CD4-positive, alpha-beta T cell treated with Interferon alpha-2 for 1 hour (primary cell): Measurements from ENCODE around the gene DAPK3.
A peak's percentile ranks its signal among the peaks of the same experiment; 100 is the strongest.
"Not testable (repeated sequence)": the region's sequence is repeated elsewhere in the genome, so short reads cannot be mapped to it uniquely, and the experiment has no call there.

Experiments used
- DNase-seq, 2 donors: peaks; one replicate each; pipeline ENCODE4 v3.0.0-alpha.2; 2020 to 2022

Gene DAPK3

DNA sequence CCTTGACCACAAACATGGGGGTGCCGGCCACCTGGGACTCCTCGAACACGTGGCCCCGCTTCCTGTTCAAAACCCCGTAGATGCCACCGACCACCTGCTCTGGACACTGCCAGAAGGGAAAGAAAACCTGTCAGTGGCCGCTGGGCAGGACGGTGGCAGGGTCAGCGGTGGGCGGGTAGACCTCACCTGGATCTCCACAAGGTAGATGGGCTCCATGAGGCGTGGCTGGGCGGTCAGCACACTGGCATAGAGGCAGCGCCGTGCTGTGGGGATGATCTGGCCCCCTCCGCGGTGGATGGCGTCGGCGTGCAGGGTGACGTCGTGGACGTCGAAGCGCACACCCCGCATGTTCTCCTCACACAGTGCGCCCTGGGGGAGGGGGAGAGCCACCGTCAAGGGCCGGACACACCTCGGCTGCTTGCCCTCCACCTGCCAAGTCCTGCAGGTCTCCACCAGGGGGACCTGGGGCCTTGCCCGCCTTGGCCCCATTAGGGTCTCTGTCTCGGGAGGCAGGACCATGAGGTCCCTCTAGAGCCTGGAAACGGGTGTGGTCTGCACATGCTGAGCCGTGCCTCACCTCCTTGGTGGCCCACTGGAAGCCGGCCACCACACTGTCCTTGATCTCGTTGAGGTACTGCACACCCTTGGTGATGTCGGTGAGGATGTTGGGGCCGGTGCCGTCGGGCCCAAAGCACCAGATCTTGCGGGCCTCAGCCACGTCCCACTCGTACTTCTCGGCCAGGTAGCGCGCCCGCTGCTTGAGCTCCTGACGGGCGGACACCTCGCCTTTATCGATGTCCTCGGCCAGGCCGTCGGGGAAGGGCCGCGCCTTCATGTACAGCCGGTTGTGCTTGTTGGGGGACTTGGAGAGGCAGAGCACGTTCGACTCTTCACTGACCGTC lies 6.6 kb upstream of the DAPK3 start:
- peak in 1 of 2 donors; percentile 16 for DNase-seq

DNA sequence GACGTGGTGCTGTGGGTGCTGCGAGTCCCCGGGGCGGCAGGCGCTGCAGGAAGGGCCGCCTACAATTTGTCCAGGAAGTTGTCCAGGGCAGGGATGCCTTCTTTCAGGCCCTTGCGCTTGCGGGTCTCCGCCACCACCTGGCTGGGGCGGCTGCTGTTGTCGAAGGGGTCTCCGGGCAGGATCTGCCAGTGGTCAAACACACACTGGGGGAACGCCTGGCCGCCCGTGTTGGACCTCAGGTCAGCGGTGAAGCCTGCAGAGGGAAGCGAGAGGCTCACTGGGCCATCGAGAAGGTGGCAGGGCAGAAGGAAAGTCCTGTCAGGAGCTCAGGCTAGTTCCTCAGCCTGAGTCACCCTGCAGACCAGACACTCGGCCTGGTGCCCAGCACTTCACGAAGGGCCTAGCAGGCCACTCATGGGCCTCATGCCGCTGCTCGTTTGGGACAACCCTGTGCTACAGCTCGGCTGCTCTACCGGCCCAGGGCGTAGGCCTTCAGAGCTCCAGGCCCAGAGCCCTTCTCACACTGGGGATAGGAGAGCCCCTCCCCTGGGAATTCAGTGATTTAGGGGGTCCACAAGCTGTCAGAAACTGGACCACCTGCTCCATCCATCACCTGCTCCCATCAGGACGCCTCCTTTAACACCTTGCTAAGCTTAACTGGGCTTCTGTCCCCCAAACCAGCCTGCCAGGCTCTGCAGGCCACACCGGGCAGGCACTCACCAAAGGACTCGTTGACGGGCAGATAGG lies 5.8 kb upstream of the DAPK3 start:
- peak in 1 of 2 donors; percentile 26 for DNase-seq

DNA sequence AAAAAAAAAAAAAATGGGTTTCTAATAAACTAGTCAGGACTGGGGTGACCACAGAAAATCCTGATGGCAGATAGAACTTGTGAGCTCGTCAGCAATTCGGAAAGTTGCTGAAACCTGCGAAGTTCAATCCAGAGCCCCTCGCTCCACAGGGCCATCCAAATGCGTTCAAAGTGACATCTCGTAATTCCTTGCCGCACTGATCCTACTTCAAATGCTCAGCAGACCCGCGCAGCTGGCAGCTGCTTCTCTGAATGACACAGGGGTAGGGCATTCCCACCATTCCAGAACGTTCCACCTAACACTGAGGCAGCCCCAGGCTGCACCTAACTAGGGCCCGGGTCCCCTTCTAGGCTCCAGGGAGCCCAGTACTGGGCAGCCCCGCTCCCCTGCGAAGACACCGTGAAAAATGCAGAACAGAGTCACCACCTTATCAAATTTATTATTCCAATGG lies 4.8 kb upstream of the DAPK3 start:
- DNase-seq, result peak in 1 of 2 donors; percentile 34

DNA sequence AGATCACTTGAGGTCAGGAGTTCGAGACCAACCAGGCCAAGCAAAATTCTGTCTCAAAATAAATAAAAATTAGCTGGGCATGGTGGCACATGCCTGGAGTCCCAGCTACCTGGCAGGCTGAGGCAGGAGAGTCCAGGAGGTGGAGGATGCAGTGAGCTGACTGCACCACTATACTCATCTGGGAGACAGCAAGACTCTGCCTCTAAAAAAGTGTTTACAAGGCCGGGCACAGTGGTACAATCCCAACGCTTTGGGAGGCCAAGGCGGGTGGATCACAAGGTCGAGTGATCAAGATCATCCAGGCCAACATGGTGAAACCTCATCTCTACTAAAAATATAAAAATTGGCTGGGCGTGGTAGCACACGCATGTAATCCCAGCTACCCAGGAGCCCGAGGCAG lies 4.2 kb upstream of the DAPK3 start:
- DNase-seq, result no peak

DNA sequence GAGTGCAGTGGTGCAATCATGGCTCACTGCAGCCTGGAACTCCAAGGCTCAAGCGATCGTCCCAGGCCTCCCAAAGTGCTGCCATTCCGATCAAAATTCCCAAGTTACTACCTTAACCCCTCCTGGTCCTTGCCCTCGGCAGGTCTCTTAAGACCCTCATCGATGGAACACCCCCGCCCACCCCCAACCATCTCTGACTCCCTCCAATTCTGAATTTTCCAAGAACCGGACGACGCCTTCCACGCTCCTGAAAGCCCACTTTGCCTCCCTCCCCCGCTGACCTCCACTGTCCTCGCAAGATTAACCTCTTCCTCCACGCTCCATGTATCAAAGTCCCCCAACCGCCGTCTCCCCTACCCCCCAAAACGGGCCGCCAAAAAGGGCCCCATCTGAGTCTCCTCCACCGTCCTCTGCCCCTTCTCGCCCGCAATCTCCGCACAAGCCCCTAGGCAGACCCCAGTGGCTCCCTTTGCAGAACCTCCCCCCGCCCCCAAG lies 539 bp downstream of the DAPK3 start:
- no peak for DNase-seq

DNA sequence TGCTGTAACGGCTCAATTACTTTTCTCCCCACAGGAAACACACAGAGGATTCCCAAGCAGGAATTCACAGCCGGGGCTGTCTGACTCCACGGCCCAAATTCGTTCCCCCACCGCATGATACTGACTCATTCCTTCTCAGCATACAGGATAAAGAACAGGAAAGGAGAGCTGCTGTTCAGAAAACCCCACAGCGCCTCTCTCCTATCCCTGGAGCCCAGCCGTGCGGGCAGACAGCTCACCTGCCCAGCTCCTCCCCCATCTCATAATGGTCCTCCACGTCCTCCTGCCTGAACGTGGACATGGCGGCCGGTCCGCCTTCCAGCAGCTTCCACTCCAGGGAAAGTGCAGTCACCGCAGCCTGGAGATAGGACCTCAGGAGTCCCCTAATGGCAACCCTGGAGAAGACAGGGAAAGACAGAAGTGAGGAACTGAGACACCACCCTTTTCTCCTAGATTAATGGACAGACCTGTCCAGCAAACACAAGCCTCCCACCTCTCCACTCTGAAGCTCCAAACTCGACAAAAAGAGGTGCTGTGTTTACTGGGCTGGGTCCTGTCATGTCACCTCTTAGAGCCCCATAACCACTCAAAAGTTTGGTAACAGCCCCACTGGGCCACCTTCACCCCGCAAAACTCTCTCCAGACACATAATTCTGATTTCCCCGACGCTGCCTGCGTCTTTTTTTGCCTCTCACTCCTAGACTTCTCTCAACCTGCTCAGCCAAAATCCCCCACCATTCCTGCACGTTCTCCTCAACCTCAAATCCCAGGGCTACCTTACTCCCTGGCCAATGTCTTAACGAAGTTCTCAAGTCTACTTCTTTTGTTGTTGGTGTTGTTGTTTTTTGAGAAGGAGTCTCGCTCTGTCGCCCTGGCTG lies 1.2 kb downstream of the DAPK3 start:
- no peak for DNase-seq

- no peak for DNase-seq
Observed at GRCh38 chr19:3968556-3969434, 2.1 kb downstream of the DAPK3 start.

DNA sequence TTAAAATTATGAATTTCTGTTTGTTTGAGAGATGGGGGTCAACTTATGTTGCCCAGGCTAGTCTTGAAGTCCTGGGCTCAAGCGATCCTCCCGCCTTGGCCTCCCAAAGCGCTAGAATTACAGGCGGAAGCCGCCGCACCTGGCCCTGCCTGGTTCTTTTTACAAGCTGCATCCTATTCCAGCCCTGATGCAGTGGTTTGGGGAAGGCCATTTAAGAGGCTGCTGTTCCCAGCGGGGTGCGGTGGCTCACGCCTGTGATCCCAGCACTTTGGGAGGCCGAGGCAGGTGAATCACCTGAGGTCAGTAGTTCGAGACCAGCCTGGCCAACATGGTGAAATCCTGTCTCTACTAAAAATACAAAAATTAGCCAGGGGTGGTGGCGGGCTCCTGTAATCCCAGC lies 2.9 kb downstream of the DAPK3 start:
- not testable (repeated sequence) for DNase-seq

DNA sequence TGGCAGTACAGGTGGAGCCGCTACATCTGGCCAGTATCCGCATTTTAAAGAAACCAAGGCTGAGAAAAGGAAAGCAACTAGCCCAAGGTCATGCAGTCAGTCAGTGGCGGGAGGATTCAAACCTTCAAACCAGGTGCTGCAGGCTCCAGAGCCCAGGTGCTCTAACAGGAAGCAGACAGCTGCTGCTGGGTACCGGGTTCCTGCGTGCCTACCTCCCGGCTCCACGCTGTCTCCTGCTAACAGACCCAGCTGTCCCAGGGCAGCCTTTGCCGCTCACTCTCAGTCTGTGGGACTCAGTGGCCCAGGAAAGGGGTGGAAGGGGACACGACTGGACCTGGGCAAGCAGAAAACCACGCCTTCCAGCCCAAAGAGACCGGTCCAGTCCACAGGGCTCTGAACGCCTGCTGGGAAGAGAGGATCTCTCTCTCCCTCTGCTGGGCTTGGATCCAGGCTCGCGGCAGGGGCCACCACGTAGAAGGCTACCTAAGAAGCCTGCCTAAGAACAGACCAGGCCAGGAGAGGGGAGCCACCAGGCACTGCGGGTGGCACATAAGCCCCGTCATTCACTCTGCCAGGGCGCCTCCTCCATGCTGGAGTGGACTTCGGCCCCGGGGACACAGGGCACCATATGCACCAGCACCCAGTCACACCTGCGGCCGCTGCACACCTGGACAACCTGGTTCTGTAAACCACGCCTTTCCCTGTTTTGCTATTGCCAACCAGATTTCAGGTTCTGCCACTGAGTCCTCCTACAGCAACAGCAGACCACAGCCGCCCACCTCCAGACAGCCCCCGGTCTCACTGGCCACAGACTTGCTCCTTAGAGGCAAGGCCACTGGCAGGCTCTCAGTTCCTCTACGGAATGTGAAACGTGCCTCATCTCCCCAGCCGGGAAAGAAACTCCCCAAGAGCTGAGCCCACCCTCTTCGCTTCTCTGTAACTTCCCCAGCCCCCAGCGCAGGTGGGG lies 4.6 kb downstream of the DAPK3 start:
- DNase-seq, result no peak

- no peak for DNase-seq
Observed at GRCh38 chr19:3964256-3965194, 6.4 kb downstream of the DAPK3 start.

- DNase-seq, result no peak
Observed at GRCh38 chr19:3963458-3964255, 7.2 kb downstream of the DAPK3 start.

DNA sequence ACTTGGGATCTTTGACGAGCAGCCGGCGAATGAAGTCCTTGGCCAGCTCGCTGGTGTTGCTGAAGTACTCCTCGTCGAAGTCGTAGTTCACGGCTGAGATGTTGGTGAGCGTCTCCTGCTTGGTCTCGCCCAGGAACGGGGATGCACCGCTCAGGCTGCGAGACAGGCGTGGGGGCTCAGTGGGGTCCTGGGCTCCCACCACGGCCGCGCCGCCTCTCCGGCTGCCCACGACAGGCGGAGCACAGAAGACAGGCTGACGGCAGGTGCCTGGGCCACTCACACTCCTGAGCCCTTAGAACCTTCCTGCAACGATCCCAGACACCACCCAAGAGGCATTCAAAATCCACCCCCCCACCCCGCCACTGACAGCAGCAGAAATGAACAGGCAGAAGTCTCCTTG lies 9.9 kb downstream of the DAPK3 start:
- DNase-seq, result no peak

DNA sequence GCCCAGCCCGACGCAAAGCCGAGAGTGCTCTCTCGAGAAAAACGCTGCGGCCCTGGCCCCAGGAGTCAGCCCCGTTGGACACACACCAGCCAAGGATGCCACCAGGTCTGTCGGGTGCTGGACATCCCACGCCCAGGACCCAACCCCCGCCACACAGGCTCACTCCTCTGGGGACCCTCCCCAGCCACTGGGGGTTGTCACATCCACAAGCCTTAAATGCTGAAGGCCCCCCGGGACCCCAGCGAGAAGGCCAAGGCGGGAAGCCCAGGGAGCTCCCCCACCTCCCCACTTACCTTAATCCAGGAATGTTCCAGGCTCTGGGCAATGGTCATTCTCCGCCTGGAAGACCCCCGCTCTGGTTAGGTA lies 11.2 kb downstream of the DAPK3 start:
- no peak for DNase-seq

DNA sequence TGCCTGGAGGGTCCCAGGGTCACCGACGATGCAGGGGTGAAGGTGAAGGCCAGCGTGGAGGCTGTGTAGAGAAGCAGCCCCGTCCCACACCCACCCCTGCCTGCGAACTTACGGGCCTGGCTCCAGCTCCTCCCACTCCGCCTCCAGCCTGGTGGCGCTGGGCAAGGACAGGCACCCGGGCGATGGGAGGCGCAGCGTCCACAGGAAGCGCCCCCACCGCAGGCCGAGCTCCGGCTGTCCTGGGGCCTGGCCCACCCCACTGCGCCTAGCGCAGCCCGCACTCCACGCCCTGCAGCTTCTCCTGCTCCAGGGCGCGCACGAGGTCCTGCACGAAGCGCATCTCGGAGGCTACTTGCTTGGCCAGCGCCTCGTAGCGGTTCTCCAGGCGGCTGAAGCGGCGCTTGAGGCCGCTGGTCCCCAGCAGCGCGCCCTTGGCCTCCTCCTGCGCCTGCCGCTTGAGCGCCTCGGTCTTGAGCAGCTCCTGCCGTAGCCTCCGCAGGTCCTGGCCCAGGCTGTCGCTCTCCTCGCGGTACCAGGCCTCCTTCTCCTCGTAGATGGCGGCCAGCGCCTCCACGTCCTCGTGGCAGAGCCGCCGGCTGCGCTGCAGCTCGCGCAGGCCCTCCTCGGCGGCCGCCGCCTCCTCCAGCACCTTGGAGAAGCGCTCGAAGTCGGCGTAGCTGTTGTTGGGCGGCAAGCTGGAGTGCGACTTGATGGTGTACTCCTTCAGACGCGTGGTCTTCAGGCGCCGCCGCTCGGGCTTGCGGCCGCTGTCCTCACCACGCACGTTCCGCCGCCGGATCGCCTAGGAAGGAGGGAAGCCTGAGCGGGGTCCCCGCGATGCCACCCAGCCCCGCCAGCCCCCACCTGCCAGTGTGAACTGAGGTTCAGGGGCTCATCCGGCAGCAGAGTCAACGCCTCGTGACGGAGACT lies 11.8 kb downstream of the DAPK3 start:
- DNase-seq, result no peak

- no peak for DNase-seq
Observed at GRCh38 chr19:3955688-3956087, 15.2 kb downstream of the DAPK3 start.

DNA sequence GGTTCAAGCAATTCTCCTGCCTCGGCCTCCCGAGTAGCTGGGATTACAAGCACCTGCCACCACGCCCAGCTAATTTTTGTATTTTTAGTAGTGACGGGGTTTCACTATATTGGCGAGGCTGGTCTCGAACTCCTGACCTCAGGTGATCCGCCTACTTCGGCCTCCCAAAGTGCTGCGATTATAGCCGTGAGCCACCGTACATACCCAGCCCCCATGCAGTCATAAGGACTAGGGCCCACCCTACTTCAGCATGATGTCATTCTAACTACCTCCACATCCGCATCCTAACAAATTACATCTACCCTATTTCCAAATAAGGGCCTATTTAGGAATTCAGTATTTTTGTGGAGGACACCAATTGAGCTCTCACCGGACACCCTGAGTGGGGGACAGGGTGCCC lies 15.6 kb downstream of the DAPK3 start:
- not testable (repeated sequence) for DNase-seq

DNA sequence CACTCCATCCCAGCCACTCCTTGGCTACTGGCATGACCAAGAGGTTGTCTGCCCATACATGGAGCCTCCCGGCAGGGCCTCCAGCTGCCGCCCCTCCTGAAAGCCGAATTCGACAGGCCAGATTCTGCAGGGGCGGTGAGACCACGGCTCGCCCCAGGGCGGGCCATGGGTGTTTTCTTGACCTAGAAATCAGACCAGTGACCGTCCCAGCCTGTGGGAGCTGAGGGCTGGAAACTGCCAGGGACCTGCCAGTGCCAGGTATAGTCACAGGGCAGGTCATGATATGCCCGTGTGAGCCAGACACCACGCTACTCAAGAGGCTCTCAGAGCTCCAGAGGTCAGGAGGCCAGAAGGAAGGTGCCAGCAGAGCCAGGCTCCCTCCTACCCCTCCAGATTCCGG lies 16.8 kb downstream of the DAPK3 start:
- no peak for DNase-seq
